NCI-H82 (cell line): Measurements from ENCODE around the gene CFLAR.
"Not testable (repeated sequence)": the region's sequence is repeated elsewhere in the genome, so short reads cannot be mapped to it uniquely, and the experiment has no call there.

ENCODE experiments used
- DNase-seq: peaks from one replicate; lab custom pipeline; 2025; lab: John Stamatoyannopoulos, UW

The CFLAR gene

DNA sequence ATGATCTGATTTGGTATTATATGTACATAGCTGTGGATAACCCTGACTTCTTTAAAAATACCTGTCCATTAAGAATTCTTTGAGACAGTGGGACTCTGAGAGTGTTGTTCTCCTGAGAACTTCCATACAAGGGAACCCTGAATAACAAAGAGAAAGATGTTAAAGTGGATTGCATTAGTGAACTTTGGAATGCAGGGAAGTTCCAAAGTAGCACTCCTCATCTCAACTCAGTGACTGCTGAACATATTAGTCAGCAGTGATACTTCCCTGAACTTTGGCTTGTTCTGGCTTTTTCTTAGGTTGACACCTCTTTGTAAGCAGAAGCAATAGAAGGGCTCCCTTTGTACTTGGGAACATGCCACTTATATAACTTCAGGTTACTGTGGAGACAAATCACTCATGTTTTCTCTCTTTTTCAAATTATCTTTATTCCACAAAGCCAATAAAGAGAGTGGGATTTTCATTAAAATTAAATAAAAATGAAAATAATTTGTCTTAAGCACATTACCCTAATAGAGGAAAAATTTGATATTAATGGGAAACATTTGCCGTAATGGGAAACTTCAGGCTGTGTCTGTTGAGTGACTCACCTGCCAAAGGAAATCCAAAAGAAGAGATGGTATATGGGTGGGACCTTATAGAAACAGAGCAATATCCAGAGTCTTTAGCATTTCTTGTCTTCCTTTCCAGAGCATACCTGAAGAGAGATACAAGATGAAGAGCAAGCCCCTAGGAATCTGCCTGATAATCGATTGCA is 33.3 kb downstream of the CFLAR start:
- no peak for DNase-seq

- not testable (repeated sequence) for DNase-seq
These were observed 33.8 kb downstream of the CFLAR start for GRCh38 chr2:201149821-201150165.

- DNase-seq: no peak
These were observed 34.6 kb downstream of the CFLAR start for GRCh38 chr2:201150454-201151020.

- no peak for DNase-seq
These were observed 35.4 kb downstream of the CFLAR start for GRCh38 chr2:201151127-201151981.

DNA sequence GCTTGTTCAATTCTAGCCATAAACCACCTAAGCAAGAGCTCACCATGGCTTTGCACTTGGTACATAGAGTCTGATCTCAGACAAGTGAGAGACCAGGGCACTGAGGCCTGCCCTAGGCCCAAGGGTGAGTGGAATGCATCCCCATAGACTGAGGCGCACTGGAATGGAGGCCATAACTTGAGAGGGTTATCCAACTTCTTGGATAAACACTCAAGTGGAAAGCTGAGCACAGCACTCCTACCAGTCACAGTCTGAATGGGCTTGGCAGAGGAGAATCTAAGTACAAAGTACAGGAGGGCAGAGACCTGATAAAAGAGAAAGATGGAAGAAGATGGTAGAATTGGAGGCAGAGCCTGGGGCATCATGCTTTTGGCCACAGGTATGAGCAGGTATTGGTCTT is 36.6 kb downstream of the CFLAR start:
- DNase-seq: no peak

DNA sequence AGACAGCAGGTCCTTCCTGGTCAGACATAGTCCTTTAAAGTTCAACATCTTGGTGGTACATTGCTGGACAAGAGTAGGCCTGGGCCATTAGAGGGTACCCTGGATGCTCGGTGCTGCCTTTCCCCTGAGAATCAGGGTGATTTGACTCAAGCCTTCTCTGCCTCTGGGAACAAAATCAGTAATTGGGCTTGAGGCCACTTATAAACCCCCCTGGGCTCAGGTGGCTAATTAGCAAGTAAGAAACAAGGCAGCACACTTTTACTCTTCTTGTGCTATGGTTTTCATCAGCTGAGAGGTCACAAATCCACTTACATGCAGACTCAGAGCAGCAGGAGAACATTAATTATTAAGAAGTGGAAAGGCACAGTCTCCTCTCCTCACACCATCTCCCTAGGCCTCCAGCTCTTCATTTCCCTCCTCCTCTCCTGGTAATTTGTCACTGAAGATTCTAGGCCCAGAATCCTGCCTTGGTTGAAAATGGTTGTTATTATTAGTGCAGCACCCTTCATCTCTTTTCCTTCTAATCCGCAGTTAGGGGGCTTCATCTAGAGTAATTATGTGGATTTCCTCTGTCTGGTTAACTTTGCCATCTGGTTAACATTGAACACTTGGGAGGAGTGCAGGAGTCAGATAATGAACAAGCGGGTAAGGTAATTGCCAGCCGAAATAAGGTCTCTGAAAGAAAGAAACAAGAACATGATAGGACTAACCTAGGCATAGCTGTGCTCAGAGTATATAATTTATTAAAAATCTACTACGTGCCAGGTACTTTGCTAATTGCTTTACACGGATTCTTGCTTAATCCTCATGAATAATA is 37.2 kb downstream of the CFLAR start:
- DNase-seq: peak; percentile 95

DNA sequence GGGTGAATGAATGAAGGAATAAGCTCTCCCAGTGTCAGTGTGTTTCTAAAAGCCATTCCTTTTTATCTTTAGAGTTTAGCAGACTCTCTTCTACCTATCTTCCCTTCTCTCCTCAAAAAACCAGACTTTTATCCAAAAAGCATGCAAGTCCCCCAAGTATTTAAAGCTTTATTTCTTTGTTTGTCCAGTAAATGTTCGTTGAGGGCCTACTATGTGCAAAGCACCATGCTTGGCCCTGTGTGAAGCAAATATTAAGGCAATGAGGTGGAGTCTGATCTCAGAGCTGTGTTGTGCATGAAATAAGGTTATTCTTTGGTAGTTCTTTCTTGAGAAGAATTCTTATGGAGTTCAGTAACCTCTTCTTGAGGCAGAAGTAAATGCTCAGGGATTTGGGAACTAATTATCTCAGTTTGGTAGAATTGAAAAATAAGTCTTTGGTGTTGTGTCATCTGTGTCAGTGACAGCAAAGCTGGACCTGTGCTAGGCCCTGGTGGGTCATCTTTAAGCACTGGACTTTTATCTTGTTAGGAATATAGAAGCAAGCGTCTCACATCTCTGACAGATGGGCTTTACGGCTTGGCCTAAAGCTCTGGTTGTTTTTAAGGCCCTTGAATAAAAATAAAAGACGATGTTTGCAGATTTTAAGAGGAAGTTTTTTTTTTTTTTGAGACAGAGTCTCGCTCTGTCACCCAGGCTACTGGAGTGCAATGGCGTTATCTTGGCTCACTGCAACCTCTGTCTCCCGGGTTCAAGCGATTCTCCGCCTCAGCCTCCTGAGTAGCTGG is 38.8 kb downstream of the CFLAR start:
- DNase-seq: peak; percentile 55

GRCh38 chr2:201156036-201156435 is 40.1 kb downstream of the CFLAR start:
- no peak for DNase-seq

- no peak for DNase-seq
These were observed 40.7 kb downstream of the CFLAR start for GRCh38 chr2:201156640-201157039.

- no peak for DNase-seq
These were observed 41.7 kb downstream of the CFLAR start for GRCh38 chr2:201157694-201158093.

DNA sequence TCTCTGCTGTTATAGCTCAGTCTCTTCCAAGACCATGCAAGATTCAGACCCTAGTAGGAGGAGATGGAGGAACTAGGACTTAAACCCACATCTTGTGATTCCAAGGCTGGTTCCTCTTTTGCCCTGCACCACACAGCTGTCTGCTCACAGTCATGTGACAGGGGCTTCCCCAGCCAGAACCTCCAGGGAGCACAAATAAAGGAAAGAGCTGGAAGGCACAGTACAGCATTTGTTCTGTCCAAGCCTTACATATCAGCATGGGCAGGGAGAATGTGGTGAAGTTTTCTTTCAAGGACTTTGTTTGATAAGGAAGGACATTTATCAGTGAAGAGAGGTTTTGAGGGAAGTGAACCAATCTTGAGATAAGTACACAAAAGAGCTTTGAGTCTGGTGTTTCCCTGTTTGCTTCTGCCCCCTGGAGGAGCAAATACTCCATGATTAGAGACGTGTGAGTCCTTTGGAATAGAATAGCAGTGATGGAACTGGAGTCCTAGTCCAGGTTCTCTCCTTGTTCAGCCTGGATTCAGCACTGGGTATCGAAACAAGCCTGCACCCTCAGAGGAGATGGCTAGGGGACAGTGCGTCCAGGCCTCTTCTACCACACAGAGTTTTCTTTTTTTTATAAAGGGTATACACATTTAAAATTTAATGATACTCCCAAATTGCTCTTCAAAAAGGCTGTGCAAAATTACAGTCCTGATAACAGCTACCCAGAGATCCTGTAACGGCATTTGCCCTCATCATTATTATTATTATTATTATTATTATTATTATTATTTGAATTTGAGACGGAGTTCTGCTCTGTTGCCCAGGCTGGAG is 42.4 kb downstream of the CFLAR start:
- DNase-seq: peak; percentile 92

DNA sequence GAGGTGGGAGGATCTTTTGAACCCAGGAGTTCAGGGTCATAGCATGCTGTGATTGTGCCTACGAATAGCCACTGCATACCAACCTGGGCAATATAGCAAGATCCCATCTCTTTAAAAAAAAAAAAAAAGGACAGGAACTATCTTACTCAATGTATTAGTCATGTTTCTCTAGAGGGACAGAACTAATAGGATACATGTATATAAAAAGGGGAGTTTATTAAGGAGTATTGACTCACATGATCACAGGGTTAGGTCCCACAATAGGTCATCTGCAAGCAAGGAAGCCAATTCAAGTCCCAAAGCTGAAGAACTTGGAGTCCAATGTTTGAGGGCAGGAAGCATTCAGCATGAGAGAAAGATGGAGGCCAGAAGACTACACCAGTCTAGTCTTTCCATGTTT is 48.2 kb downstream of the CFLAR start:
- no peak for DNase-seq

DNA sequence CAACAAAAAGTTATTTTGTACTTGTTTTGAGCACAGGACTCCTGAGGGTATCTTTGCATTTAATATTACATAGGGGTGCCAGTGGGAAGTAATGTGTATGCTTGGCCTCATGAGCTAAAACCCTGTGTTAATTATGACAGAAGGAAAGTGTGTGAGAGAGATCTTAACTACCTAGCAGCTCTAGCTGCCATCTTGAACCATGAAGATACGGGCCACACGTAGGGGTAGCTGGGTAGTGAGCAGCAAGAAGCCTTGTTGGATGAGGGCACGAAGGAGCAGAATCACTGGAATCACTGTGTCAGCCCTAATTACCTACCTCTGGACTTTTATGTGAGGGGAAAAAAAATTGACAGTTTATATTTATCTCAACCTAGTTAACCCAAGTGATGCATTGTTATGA is 51.6 kb downstream of the CFLAR start:
- DNase-seq: no peak

GRCh38 chr2:201168496-201168895 is 52.5 kb downstream of the CFLAR start:
- DNase-seq: not testable (repeated sequence)

DNA sequence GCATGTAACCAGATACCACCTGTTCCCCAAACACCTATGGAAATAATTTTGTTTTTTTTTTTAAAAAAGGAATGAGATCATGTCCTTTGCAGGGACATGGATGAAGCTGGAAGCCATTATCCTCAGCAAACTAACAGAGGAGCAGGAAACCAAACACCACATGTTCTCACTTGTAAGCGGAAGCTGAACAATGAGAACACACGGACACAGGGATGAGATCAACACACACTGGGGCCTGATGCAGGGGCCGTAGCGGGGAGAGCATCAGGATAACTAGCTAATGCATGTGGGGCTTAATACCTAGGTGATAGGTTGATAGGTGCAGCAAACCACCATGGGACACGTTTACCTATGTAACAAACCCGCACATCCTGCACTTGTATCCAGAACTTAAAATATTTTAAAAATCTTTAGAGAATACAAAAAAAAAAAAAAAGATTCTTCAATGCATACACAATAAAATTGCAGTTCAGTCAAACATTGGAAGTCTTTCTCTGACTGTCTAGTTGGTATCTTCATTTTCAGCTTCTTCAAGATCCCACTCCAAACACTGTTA is 55.4 kb downstream of the CFLAR start:
- no peak for DNase-seq

DNA sequence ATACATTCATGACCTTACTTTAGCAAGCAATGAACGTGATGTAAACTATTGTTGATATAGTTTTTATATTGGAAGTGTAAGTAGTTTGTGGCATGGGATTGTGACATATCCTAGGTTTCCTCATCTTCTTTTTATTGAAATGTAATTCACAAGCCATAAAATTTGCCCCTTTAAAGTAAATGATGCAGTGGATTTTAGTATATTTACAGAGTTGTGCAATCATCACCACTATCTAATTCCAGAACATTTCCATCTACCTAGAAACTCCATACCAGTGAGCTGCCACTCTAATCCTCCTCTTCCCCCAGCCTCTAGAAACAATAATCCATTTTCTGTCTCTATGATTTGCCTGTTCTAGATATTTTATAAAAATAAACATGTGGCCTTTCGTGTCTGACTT is 56.3 kb downstream of the CFLAR start:
- no peak for DNase-seq

DNA sequence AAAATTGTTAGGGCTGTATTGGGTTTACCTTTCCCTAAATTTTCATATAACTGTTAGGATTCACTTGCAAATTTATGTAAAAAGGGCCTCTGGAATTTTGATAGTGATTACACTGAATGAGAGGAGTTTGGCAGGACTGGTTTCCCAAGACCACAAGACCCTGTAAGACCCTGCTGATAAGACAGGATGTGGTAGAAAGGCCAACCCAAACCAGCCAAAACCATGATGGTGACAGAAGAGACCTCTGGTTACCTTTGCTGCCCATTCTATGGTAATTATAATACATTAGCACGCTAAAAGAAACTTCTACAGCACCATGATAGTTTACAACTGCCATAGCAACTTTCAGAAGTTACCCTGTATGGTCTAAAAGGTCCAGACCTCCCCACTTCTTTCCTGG is 58.7 kb downstream of the CFLAR start:
- no peak for DNase-seq

GRCh38 chr2:201176081-201176481 is 60.1 kb downstream of the CFLAR start:
- DNase-seq: no peak

GRCh38 chr2:201180010-201180409 is 64.0 kb downstream of the CFLAR start:
- DNase-seq: no peak

- peak; percentile 10 for DNase-seq
These were observed 66.8 kb downstream of the CFLAR start, which contains the start of gene CASP10 for GRCh38 chr2:201182650-201183364. Gene CASP10 (plus strand): TSS chr2:201183141. CDS start chr2:201185778, 2,637 bp downstream.
